Measurements from ENCODE around the gene ARPP21.

The ARPP21 gene

GRCh38 chr3:35761311-35761710 is 122.0 kb downstream of the ARPP21 start:
- TF ChIP-seq CTCF (IDR thresholded peaks at IDR 0.05; ENCODE audit: low read depth, low read length, missing control alignments): no peak
- no peak overlapping the region for H3K4me3 ChIP-seq (ENCODE audit: low read depth, low read length)
- DNase-seq (ENCODE audit: low read depth): no peak

- H3K4me3 ChIP-seq (ENCODE audit: low read depth, low read length): no peak overlapping the region
- no peak for DNase-seq (ENCODE audit: low read depth)
- TF ChIP-seq CTCF (IDR thresholded peaks at IDR 0.05; ENCODE audit: low read depth, low read length, missing control alignments): no peak
These were observed 133.2 kb downstream of the ARPP21 start for GRCh38 chr3:35772381-35773015.

GRCh38 chr3:35773417-35773816 is 134.1 kb downstream of the ARPP21 start:
- TF ChIP-seq CTCF (IDR thresholded peaks at IDR 0.05; ENCODE audit: low read depth, low read length, missing control alignments): no peak
- DNase-seq (ENCODE audit: low read depth): no peak
- no peak overlapping the region for H3K4me3 ChIP-seq (ENCODE audit: low read depth, low read length)

GRCh38 chr3:35776346-35776745 is 137.0 kb downstream of the ARPP21 start:
- no peak for DNase-seq (ENCODE audit: low read depth)
- no peak overlapping the region for H3K4me3 ChIP-seq (ENCODE audit: low read depth, low read length)
- no peak for TF ChIP-seq CTCF (IDR thresholded peaks at IDR 0.05; ENCODE audit: low read depth, low read length, missing control alignments)

GRCh38 chr3:35777065-35777464 is 137.7 kb downstream of the ARPP21 start:
- no peak for DNase-seq (ENCODE audit: low read depth)
- H3K4me3 ChIP-seq (ENCODE audit: low read depth, low read length): no peak overlapping the region
- no peak for TF ChIP-seq CTCF (IDR thresholded peaks at IDR 0.05; ENCODE audit: low read depth, low read length, missing control alignments)

GRCh38 chr3:35777563-35778554 is 138.5 kb downstream of the ARPP21 start:
- H3K4me3 ChIP-seq (ENCODE audit: low read depth, low read length): no peak overlapping the region
- no peak for TF ChIP-seq CTCF (IDR thresholded peaks at IDR 0.05; ENCODE audit: low read depth, low read length, missing control alignments)

More at GRCh38 chr3:35777563-35778554, 138.5 kb downstream of the ARPP21 start:
- DNase-seq (ENCODE audit: low read depth): no peak
